HG03039 (cell line): ENCODE results near the gene MAPK8IP3.

Source experiments
- ATAC-seq: cut with Tn5 transposase; IDR thresholded peaks from one replicate; pipeline ENCODE4 v1.9.1; 2021; ENCODE audit warnings: mild to moderate bottlenecking, moderate library complexity; ENCODE audit not compliant: unreplicated experiment

The MAPK8IP3 gene

GRCh38 chr16:1758923-1759322 lies 52.9 kb downstream of the MAPK8IP3 start:
- ATAC-seq, result no peak

GRCh38 chr16:1759511-1759910 lies 53.5 kb downstream of the MAPK8IP3 start:
- no peak for ATAC-seq

GRCh38 chr16:1760911-1761310 lies 54.9 kb downstream of the MAPK8IP3 start:
- ATAC-seq, result no peak

- ATAC-seq, result no peak
These were observed 55.8 kb downstream of the MAPK8IP3 start for GRCh38 chr16:1761751-1762150.

GRCh38 chr16:1762196-1762878 lies 56.3 kb downstream of the MAPK8IP3 start:
- no peak for ATAC-seq

- ATAC-seq, result no peak
These were observed 57.0 kb downstream of the MAPK8IP3 start for GRCh38 chr16:1762879-1763520.

- no peak for ATAC-seq
These were observed 57.8 kb downstream of the MAPK8IP3 start for GRCh38 chr16:1763521-1764511.

GRCh38 chr16:1764971-1765370 lies 59.0 kb downstream of the MAPK8IP3 start:
- no peak for ATAC-seq

GRCh38 chr16:1765826-1766225 lies 59.8 kb downstream of the MAPK8IP3 start:
- no peak for ATAC-seq

- ATAC-seq, result no peak
These were observed 60.2 kb downstream of the MAPK8IP3 start for GRCh38 chr16:1766231-1766630.

GRCh38 chr16:1766701-1767100 lies 60.7 kb downstream of the MAPK8IP3 start:
- ATAC-seq, result no peak

GRCh38 chr16:1767116-1767994 lies 61.4 kb downstream of the MAPK8IP3 start:
- no peak for ATAC-seq

GRCh38 chr16:1768061-1768766 lies 62.2 kb downstream of the MAPK8IP3 start:
- no peak for ATAC-seq

GRCh38 chr16:1768767-1769401 lies 62.9 kb downstream of the MAPK8IP3 start:
- no peak for ATAC-seq

- ATAC-seq, result no peak
These were observed 63.7 kb downstream of the MAPK8IP3 start for GRCh38 chr16:1769402-1770300.

GRCh38 chr16:1770328-1771187 lies 64.6 kb downstream of the MAPK8IP3 start:
- ATAC-seq, result no peak

- ATAC-seq, result no peak
These were observed 65.3 kb downstream of the MAPK8IP3 start, which contains the start of gene NME3 for GRCh38 chr16:1771188-1771863. TSS of gene NME3 (minus strand) at chr16:1771543. CDS start at chr16:1771534, 9 bp downstream.
